Measurements from ENCODE around the gene ITPR2.

GRCh38 chr12:26399381-26399780, 433.6 kb downstream of the ITPR2 start:
- TF ChIP-seq CTCF (conservative IDR thresholded peaks at IDR 0.05; ENCODE audit: low read depth, low read length) (no peak), EZH2 (IDR thresholded peaks at IDR 0.05; ENCODE audit: low read length, unreplicated experiment) (no peak)

Measured in PC-3 (cell line).